Neural cell (in vitro differentiated cells): ENCODE data around the gene ACR. TPM values are rescaled to one million over a fixed set of nuclear protein-coding genes. Genes with fewer than 3 reads are reported as not detected.

Experiments
- H2AFZ ChIP-seq: fragments of 200-600, 300-800 bp; sonication (generic), shearing (Covaris generic); 2 replicates; pipeline ENCODE4 v1.6.0; 2014; ENCODE audit warnings: low read depth, mild to moderate bottlenecking, antibody characterized with exemption, low read length, moderate library complexity
- H3F3A ChIP-seq: fragments of 200-600 bp; shearing (Covaris generic); 2 replicates; pipeline ENCODE4 v1.6.1; 2016; ENCODE audit warnings: mild to moderate bottlenecking, moderate library complexity, mixed read lengths, antibody characterized with exemption, low read length; ENCODE audit not compliant: insufficient read depth, poor library complexity, severe bottlenecking
- H3K27ac ChIP-seq: fragments of 200-600, 300-800 bp; sonication (generic), shearing (Covaris generic); 2 replicates; pipeline ENCODE4 v1.5.1; 2014; ENCODE audit warnings: mild to moderate bottlenecking, low read length, moderate library complexity
- H3K27me3 ChIP-seq: fragments of 300-800, 200-600 bp; sonication (generic), shearing (Covaris generic); 2 replicates; pipeline ENCODE4 v1.6.0; 2014; ENCODE audit warnings: mild to moderate bottlenecking, low read depth, low read length, moderate library complexity; ENCODE audit not compliant: insufficient read depth
- H3K36me3 ChIP-seq: fragments of 300-800, 200-600 bp; sonication (generic), shearing (Covaris generic); 2 replicates; pipeline ENCODE4 v1.5.1; 2014; ENCODE audit warnings: mild to moderate bottlenecking, antibody characterized with exemption, low read length, moderate library complexity; ENCODE audit not compliant: insufficient read depth
- H3K4me2 ChIP-seq: fragments of 300-800, 200-600 bp; sonication (generic), shearing (Covaris generic); 2 replicates; pipeline ENCODE4 v1.6.0; 2014; ENCODE audit warnings: mild to moderate bottlenecking, low read length
- H3K4me3 ChIP-seq: fragments of 300-800, 200-600 bp; sonication (generic), shearing (Covaris generic); 2 replicates; pipeline ENCODE4 v1.5.1; 2014; ENCODE audit warnings: mild to moderate bottlenecking, low read length, moderate library complexity
- H3K79me2 ChIP-seq: fragments of 200-600 bp; shearing (Covaris generic); replicated peaks from 2 replicates; pipeline ENCODE4 v1.6.0; 2014; ENCODE audit warnings: mild to moderate bottlenecking, low read length, moderate library complexity; ENCODE audit not compliant: insufficient read depth
- H3K9ac ChIP-seq: fragments of 300-800, 200-600 bp; sonication (generic), shearing (Covaris generic); 2 replicates; pipeline ENCODE4 v1.6.1; 2016; ENCODE audit warnings: mild to moderate bottlenecking, low read length, mixed read lengths
- H3K9me2 ChIP-seq: fragments of 200-600 bp; shearing (Covaris generic); 2 replicates; pipeline ENCODE4 v1.6.1; 2016; ENCODE audit warnings: mild to moderate bottlenecking, low read length, mixed read lengths; ENCODE audit not compliant: insufficient read depth
- H3K9me3 ChIP-seq: fragments of 200-600, 300-800 bp; sonication (generic), shearing (Covaris generic); 2 replicates; pipeline ENCODE4 v1.6.1; 2016; ENCODE audit warnings: mild to moderate bottlenecking, mixed run types, low read length, moderate library complexity, mixed read lengths
- H4K20me1 ChIP-seq: fragments of 200-600 bp; shearing (Covaris generic); 2 replicates; pipeline ENCODE4 v1.6.1; 2016; ENCODE audit warnings: mild to moderate bottlenecking, mixed run types; ENCODE audit not compliant: insufficient read depth
- EP300 ChIP-seq: fragments of 450-650 bp; conservative IDR thresholded peaks from 2 replicates; pipeline ENCODE4 v1.6.1; 2014; ENCODE audit warnings: antibody characterized with exemption, mild to moderate bottlenecking, moderate library complexity; ENCODE audit not compliant: poor library complexity, severe bottlenecking
- EZH2 ChIP-seq: fragments of 200-600, 300-800 bp; shearing (Covaris generic), sonication (generic); IDR thresholded peaks from 2 replicates; pipeline ENCODE4 v1.6.1; 2014; ENCODE audit warnings: antibody characterized with exemption, low read length, borderline replicate concordance, mild to moderate bottlenecking; ENCODE audit not compliant: insufficient read depth, poor library complexity, severe bottlenecking
- MXI1 ChIP-seq: fragments of 450-650 bp; conservative IDR thresholded peaks from 2 replicates; pipeline ENCODE4 v1.6.1; 2014; ENCODE audit warnings: antibody characterized with exemption, mild to moderate bottlenecking; ENCODE audit not compliant: poor library complexity, severe bottlenecking
- POLR2AphosphoS5 ChIP-seq: IDR thresholded peaks from 2 replicates; pipeline ENCODE4 v1.6.1; 2012
- RAD21 ChIP-seq: fragments of 450-650 bp; conservative IDR thresholded peaks from 2 replicates; pipeline ENCODE4 v1.6.1; 2014; ENCODE audit warnings: antibody characterized with exemption, mild to moderate bottlenecking, moderate library complexity
- SMC3 ChIP-seq: fragments of 450-650 bp; conservative IDR thresholded peaks from 2 replicates; pipeline ENCODE4 v1.6.1; 2014; ENCODE audit warnings: antibody characterized with exemption, mild to moderate bottlenecking, moderate library complexity; ENCODE audit not compliant: poor library complexity
- TAF1 ChIP-seq: IDR thresholded peaks from 2 replicates; pipeline ENCODE4 v1.6.1; 2012; ENCODE audit warnings: low read depth
- polyA plus RNA-seq: library from polyadenylated mRNA; depleted of rRNA; stranded (reverse); fragments of >200 nt; gene quantifications from 2 replicates; pipeline ENCODE4 v1.2.3, GENCODE V29; 2014
- TF ChIP-seq, protein P1 (sequence below): fragments of 450-650 bp; IDR thresholded peaks from 2 replicates; pipeline ENCODE4 v1.5.1; 2014; ENCODE audit warnings: antibody characterized with exemption, mild to moderate bottlenecking, moderate library complexity; ENCODE audit not compliant: poor library complexity, severe bottlenecking
- TF ChIP-seq, protein P2 (sequence below): IDR thresholded peaks from 2 replicates; pipeline ENCODE4 v1.6.1; 2012; ENCODE audit warnings: borderline replicate concordance

ACR gene
- polyA plus RNA-seq, 1 donor from 2014 or later: not detected

DNA sequence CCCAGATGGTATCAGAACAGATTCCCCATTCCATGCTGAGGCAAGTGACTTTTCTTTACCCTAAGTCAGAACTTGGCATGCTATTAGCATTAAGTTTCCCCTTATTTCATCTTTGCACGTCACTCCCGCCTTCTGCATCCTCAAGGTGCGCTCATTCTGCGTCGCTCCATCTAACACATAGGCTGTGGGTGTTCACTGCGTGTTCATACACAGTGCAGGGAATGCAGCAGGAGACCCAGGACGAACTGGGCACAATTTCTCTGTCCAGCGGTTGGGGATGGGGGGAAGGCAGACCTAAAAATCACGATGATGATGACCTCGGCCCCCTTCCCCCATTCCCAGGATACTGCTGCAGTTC is 19.7 kb upstream of the ACR start:
- Histone ChIP-seq H3K9me3 (no peaks in the 10 kb centered on the region), H3K9me2 (no peaks in the 10 kb centered on the region), H3K27me3 (peaks cover 17% of the 10 kb centered on the region), H4K20me1 (no peaks in the 10 kb centered on the region), H3F3A (no peaks in the 10 kb centered on the region), H3K36me3 (no peaks in the 10 kb centered on the region), H3K9ac (no peak overlapping the region), H2AFZ (no peak overlapping the region), H3K4me3 (no peak overlapping the region), H3K4me2 (no peak overlapping the region), H3K79me2 (no peaks in the 10 kb centered on the region), H3K27ac (no peak overlapping the region)
- no peak for TF ChIP-seq SMC3
- TF ChIP-seq RAD21: no peak

DNA sequence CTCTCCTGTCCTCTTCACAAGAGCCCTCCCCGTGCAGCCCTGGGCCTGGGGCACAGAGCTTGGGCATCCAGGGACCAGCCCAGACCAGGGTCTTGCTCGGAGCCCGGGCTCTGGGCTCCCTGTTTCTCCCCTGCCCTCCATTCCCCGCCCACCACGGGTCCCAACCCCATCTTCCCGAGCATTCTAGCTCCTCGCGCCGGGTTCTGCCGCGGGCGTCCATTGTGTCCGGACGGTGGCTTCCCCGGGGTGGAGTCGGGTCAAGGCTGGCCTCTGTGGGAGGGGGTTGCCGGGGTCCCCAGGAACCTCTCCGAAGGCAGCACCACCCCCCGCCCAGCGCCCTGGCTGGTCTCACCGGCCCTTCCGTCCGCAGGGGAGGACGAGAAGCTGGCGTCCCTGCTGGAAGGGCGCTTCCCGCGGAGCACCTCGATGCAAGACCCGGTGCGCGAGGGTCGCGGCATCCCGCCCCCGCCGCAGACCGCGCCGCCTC is 18.1 kb upstream of the ACR start:
- Histone ChIP-seq H3K27me3 (peaks cover 17% of the 10 kb centered on the region), H3K9me2 (no peaks in the 10 kb centered on the region), H3K79me2 (no peaks in the 10 kb centered on the region), H3K9me3 (no peaks in the 10 kb centered on the region), H2AFZ (no peak overlapping the region), H3K4me2 (no peak overlapping the region), H4K20me1 (no peaks in the 10 kb centered on the region), H3K9ac (no peak overlapping the region), H3K4me3 (no peak overlapping the region), H3F3A (no peaks in the 10 kb centered on the region), H3K36me3 (no peaks in the 10 kb centered on the region), H3K27ac (no peak overlapping the region)
- TF ChIP-seq, protein P1, sequence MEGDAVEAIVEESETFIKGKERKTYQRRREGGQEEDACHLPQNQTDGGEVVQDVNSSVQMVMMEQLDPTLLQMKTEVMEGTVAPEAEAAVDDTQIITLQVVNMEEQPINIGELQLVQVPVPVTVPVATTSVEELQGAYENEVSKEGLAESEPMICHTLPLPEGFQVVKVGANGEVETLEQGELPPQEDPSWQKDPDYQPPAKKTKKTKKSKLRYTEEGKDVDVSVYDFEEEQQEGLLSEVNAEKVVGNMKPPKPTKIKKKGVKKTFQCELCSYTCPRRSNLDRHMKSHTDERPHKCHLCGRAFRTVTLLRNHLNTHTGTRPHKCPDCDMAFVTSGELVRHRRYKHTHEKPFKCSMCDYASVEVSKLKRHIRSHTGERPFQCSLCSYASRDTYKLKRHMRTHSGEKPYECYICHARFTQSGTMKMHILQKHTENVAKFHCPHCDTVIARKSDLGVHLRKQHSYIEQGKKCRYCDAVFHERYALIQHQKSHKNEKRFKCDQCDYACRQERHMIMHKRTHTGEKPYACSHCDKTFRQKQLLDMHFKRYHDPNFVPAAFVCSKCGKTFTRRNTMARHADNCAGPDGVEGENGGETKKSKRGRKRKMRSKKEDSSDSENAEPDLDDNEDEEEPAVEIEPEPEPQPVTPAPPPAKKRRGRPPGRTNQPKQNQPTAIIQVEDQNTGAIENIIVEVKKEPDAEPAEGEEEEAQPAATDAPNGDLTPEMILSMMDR: no peak
- no peak for TF ChIP-seq RAD21
- TF ChIP-seq MXI1: no peak
- no peak for TF ChIP-seq SMC3
- no peak for TF ChIP-seq TAF1
- TF ChIP-seq POLR2AphosphoS5: no peak
- TF ChIP-seq, protein P2, sequence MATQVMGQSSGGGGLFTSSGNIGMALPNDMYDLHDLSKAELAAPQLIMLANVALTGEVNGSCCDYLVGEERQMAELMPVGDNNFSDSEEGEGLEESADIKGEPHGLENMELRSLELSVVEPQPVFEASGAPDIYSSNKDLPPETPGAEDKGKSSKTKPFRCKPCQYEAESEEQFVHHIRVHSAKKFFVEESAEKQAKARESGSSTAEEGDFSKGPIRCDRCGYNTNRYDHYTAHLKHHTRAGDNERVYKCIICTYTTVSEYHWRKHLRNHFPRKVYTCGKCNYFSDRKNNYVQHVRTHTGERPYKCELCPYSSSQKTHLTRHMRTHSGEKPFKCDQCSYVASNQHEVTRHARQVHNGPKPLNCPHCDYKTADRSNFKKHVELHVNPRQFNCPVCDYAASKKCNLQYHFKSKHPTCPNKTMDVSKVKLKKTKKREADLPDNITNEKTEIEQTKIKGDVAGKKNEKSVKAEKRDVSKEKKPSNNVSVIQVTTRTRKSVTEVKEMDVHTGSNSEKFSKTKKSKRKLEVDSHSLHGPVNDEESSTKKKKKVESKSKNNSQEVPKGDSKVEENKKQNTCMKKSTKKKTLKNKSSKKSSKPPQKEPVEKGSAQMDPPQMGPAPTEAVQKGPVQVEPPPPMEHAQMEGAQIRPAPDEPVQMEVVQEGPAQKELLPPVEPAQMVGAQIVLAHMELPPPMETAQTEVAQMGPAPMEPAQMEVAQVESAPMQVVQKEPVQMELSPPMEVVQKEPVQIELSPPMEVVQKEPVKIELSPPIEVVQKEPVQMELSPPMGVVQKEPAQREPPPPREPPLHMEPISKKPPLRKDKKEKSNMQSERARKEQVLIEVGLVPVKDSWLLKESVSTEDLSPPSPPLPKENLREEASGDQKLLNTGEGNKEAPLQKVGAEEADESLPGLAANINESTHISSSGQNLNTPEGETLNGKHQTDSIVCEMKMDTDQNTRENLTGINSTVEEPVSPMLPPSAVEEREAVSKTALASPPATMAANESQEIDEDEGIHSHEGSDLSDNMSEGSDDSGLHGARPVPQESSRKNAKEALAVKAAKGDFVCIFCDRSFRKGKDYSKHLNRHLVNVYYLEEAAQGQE: no peak
- TF ChIP-seq EZH2: no peak
- TF ChIP-seq EP300: no peak
